T-cell (primary cell): Measurements from ENCODE around the gene AGAP1. TPM values are rescaled to one million over a fixed set of nuclear protein-coding genes. Genes with fewer than 3 reads are reported as not detected.
"Not testable (repeated sequence)": the region's sequence is repeated elsewhere in the genome, so short reads cannot be mapped to it uniquely, and the experiment has no call there.

Source experiments
- ATAC-seq, 4 experiments: fragments of 200-7000 bp in 3 of 4; fragments of 150-1000 bp in 1 of 4; cut with Tn5 transposase; replicated peaks in 1 of 4; 1 replicate in 3 of 4; 2 replicates in 1 of 4; pipeline ENCODE4 v1.10.0; 2021; ENCODE audit warnings: moderate library complexity in 3 of 4, mild to moderate bottlenecking in 2 of 4, moderate number of reproducible peaks in 1 of 4
- CTCF ChIA-PET, 2 donors: fragments of 300-600 bp; sonication (Branson Sonifier 250); formaldehyde crosslinking; loops; one replicate each; lab custom pipeline; 2022; ENCODE audit warnings: antibody characterized with exemption in 2 of 2; lab: Charles Lee
- POLR2A ChIA-PET, 2 donors: fragments of 300-600 bp; sonication (Branson Sonifier 250); formaldehyde crosslinking; loops; one replicate each; lab custom pipeline; 2022; ENCODE audit warnings: antibody characterized with exemption in 2 of 2; lab: Charles Lee
- DNase-seq, 35 experiments: peaks; one replicate each; pipeline versions ENCODE4 v3.0.0 to v3.0.0-alpha.2; 2013 to 2023
- H3K27ac ChIP-seq: one replicate; pipeline ENCODE4 v1.5.1; 2013; ENCODE audit warnings: low read length
- H3K27me3 ChIP-seq, 2 experiments: replicated peaks in 1 of 2; 1 replicate in 1 of 2; 2 replicates in 1 of 2; pipeline versions ENCODE4 v1.6.1 to v1.7.0; 2013; ENCODE audit warnings: low read length in 1 of 2, mixed read lengths in 1 of 2; ENCODE audit not compliant: control insufficient read depth in 2 of 2, insufficient read depth in 2 of 2; ENCODE audit errors: extremely low read depth in 1 of 2
- H3K36me3 ChIP-seq, 2 donors: 1 replicate in 1 of 2; 2 replicates in 1 of 2; pipeline versions ENCODE4 v1.6.1 to v1.7.0; 2013; ENCODE audit warnings: low read length in 1 of 2; ENCODE audit not compliant: control insufficient read depth in 2 of 2, insufficient read depth in 1 of 2; ENCODE audit errors: extremely low read depth in 1 of 2
- H3K4me1 ChIP-seq, 2 experiments: 1 replicate in 1 of 2; 2 replicates in 1 of 2; pipeline versions ENCODE4 v1.6.1 to v1.7.0; 2013; ENCODE audit warnings: low read length in 2 of 2, mixed read lengths in 1 of 2; ENCODE audit not compliant: insufficient read depth in 2 of 2, control insufficient read depth in 1 of 2; ENCODE audit errors: extremely low read depth in 1 of 2
- H3K4me3 ChIP-seq, 2 donors: 1 replicate in 1 of 2; 2 replicates in 1 of 2; pipeline versions ENCODE4 v1.5.1 to v1.7.0; 2013; ENCODE audit warnings: mild to moderate bottlenecking in 2 of 2, low read length in 1 of 2, moderate library complexity in 1 of 2; ENCODE audit not compliant: control insufficient read depth in 1 of 2; ENCODE audit errors: extremely low read depth in 1 of 2
- H3K9me3 ChIP-seq: 2 replicates; pipeline ENCODE4 v1.7.0; 2013
- H3K27ac Mint-ChIP-seq, 2 donors: one replicate each; pipeline ENCODE4 v1.8.0; 2020 to 2021; ENCODE audit warnings: mild to moderate bottlenecking in 2 of 2, mixed read lengths in 2 of 2
- H3K27me3 Mint-ChIP-seq, 2 donors: one replicate each; pipeline ENCODE4 v1.8.0; 2021 to 2022; ENCODE audit warnings: mixed read lengths in 2 of 2
- H3K36me3 Mint-ChIP-seq: one replicate; pipeline ENCODE4 v1.8.0; 2021; ENCODE audit warnings: mixed read lengths
- H3K4me1 Mint-ChIP-seq, 3 donors: one replicate each; pipeline ENCODE4 v1.8.0; 2020 to 2022; ENCODE audit warnings: mixed read lengths in 3 of 3, mild to moderate bottlenecking in 1 of 3
- H3K4me3 Mint-ChIP-seq, 3 donors: one replicate each; pipeline ENCODE4 v1.8.0; 2020 to 2022; ENCODE audit warnings: mild to moderate bottlenecking in 3 of 3, mixed read lengths in 3 of 3, moderate library complexity in 3 of 3
- H3K9me3 Mint-ChIP-seq, 3 donors: one replicate each; pipeline ENCODE4 v1.8.0; 2020 to 2022; ENCODE audit warnings: mixed read lengths in 3 of 3
- WGBS: methylation state at CpG from one replicate; pipeline ENCODE4 v1.1.5; 2013; ENCODE audit warnings: missing lambda C conversion rate; ENCODE audit not compliant: insufficient coverage; 5-methylcytosine and 5-hydroxymethylcytosine counted together
- total RNA-seq, 35 experiments: library from RNA in 6 of 35; stranded (reverse) in 6 of 35; fragments of 120-200 nt in 1 of 35; gene quantifications; one replicate each; pipeline versions ENCODE4 v1.2.1 to v1.2.4 and lab custom pipeline; 2013 to 2026

AGAP1 gene
- total RNA-seq, 5 donors from 2014 or later (not counting 1 experiment from before 2014, with no cell fraction given), result 3.9 to 15.6 (median 5.2) TPM

DNA sequence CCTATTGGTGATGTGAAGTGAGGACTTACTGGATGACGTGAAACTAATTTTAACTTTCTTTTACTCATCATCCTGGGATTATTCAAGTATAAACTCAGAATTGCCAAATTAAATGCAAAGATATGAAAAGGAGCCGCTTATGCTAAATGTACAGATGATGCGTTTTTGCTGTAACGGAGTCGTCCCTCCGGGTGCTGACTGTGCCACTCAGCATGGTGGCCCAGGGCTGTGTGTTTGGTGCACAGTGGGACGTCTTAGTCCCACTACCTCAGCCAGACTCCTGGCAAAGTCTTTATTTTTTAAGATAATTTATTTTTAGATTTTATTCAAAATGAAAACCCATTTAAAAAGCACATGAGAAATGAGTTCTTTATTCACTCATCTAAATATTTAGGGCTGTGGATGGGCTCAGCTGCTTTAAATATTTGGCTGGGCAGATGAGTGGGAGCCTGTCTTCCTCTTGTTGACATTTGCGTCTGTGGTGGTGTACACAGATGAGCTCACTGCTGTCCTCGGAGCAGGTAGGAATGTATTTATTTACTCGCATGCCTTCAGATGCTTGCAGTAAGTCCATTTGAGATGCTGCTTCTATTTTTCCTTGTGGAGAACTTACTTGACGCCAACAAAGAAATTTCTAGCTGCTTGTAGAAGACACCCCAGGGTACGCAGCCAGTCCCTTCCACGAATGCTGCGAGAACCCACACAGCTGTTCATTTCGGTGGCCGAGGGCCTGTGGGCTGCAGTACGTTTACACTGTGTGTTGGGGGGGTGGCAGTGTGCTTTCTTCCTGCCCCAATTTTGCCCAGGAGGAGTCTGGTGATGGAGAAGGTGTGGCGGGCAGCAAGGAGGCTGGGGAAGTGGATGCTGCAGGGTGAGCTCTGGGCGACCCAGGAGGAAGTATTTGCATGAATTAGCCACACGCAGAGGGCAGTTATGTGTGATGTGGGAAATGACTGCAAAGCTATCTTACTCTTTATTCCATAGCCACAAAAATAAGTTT is 105.0 kb downstream of the AGAP1 start:
- Histone ChIP-seq H3K27ac (no peak overlapping the region), H3K9me3 (no peaks in the 10 kb centered on the region), H3K4me1 (no peaks in the 10 kb centered on the region), H3K4me3 (no peak overlapping the region), H3K36me3 (no peaks in the 10 kb centered on the region), H3K27me3 (peaks cover 0 to 8% of the 10 kb centered on the region in 2 experiments)
- Mint-ChIP-seq H3K36me3 (no peaks in the 10 kb centered on the region), H3K27me3 (peaks cover 8 to 15% of the 10 kb centered on the region in 2 donors), H3K4me3 (no peak overlapping the region), H3K4me1 (no peaks in the 10 kb centered on the region), H3K27ac (no peak overlapping the region), H3K9me3 (peaks cover 0 to 4% (median 0%) of the 10 kb centered on the region in 3 donors)
- ATAC-seq (no peak), DNase-seq (no peak)
- CTCF ChIA-PET, result no interaction called here
- POLR2A ChIA-PET, result no interaction called here
- WGBS, result 93% methylated on average over 15 of the region's 20 CpGs

GRCh38 chr2:235599596-235600338 is 105.9 kb downstream of the AGAP1 start:
- peaks cover 8 to 15% of the 10 kb centered on the region in 2 donors for H3K27me3 Mint-ChIP-seq
- WGBS, result 81% methylated on average over 14 of the region's 16 CpGs
- no peak overlapping the region for H3K27ac ChIP-seq
- peaks cover 0 to 5% of the 10 kb centered on the region in 2 experiments for H3K27me3 ChIP-seq
- ChIA-PET CTCF (no interaction called here), POLR2A (no interaction called here)
- no peaks in the 10 kb centered on the region for H3K4me1 Mint-ChIP-seq
- ATAC-seq (no peak), DNase-seq (no peak)
- no peaks in the 10 kb centered on the region for H3K9me3 ChIP-seq
- H3K4me3 ChIP-seq, result no peak overlapping the region
- H3K27ac Mint-ChIP-seq, result no peak overlapping the region
- no peaks in the 10 kb centered on the region for H3K4me1 ChIP-seq
- H3K9me3 Mint-ChIP-seq, result peaks cover 0 to 4% (median 0%) of the 10 kb centered on the region in 3 donors
- H3K36me3 Mint-ChIP-seq, result no peaks in the 10 kb centered on the region
- H3K36me3 ChIP-seq, result no peaks in the 10 kb centered on the region
- no peak overlapping the region for H3K4me3 Mint-ChIP-seq

GRCh38 chr2:235600406-235600805 is 106.6 kb downstream of the AGAP1 start:
- Histone ChIP-seq H3K27me3 (peaks cover 0 to 8% of the 10 kb centered on the region in 2 experiments), H3K36me3 (no peaks in the 10 kb centered on the region), H3K9me3 (no peaks in the 10 kb centered on the region), H3K27ac (no peak overlapping the region), H3K4me1 (no peaks in the 10 kb centered on the region), H3K4me3 (no peak overlapping the region)
- H3K4me3 Mint-ChIP-seq, result no peak overlapping the region
- H3K4me1 Mint-ChIP-seq, result no peaks in the 10 kb centered on the region
- ATAC-seq (no peak), DNase-seq (no peak)
- peaks cover 0 to 4% (median 0%) of the 10 kb centered on the region in 3 donors for H3K9me3 Mint-ChIP-seq
- H3K36me3 Mint-ChIP-seq, result no peaks in the 10 kb centered on the region
- WGBS, result 78% methylated on average over 3 of the region's 4 CpGs
- POLR2A ChIA-PET, result no interaction called here
- no peak overlapping the region for H3K27ac Mint-ChIP-seq
- CTCF ChIA-PET, result no interaction called here
- H3K27me3 Mint-ChIP-seq, result peaks cover 11 to 17% of the 10 kb centered on the region in 2 donors

GRCh38 chr2:235600926-235601325 is 107.1 kb downstream of the AGAP1 start:
- POLR2A ChIA-PET, result no interaction called here
- H3K4me1 ChIP-seq, result no peaks in the 10 kb centered on the region
- 65% methylated on average over 4 of the region's 5 CpGs for WGBS
- H3K4me1 Mint-ChIP-seq, result no peaks in the 10 kb centered on the region
- H3K4me3 Mint-ChIP-seq, result no peak overlapping the region
- H3K27me3 Mint-ChIP-seq, result peaks cover 13 to 21% of the 10 kb centered on the region in 2 donors
- ATAC-seq (no peak), DNase-seq (no peak)
- H3K4me3 ChIP-seq, result no peak overlapping the region
- H3K36me3 ChIP-seq, result no peaks in the 10 kb centered on the region
- CTCF ChIA-PET, result no interaction called here
- no peaks in the 10 kb centered on the region for H3K36me3 Mint-ChIP-seq
- no peaks in the 10 kb centered on the region for H3K9me3 ChIP-seq
- no peak overlapping the region for H3K27ac ChIP-seq
- H3K9me3 Mint-ChIP-seq, result peaks cover 0 to 4% (median 0%) of the 10 kb centered on the region in 3 donors
- peaks cover 0 to 8% of the 10 kb centered on the region in 2 experiments for H3K27me3 ChIP-seq
- H3K27ac Mint-ChIP-seq, result no peak overlapping the region

- ATAC-seq (no peak), DNase-seq (no peak)
- H3K27me3 ChIP-seq, result peaks cover 0 to 8% of the 10 kb centered on the region in 2 experiments
- peaks cover 13 to 23% of the 10 kb centered on the region in 2 donors for H3K27me3 Mint-ChIP-seq
- H3K36me3 ChIP-seq, result no peaks in the 10 kb centered on the region
- 87% methylated on average over 10 of the region's 12 CpGs for WGBS
- H3K36me3 Mint-ChIP-seq, result no peaks in the 10 kb centered on the region
- no peak overlapping the region for H3K27ac Mint-ChIP-seq
- H3K4me1 ChIP-seq, result no peaks in the 10 kb centered on the region
- peaks cover 0 to 4% (median 0%) of the 10 kb centered on the region in 3 donors for H3K9me3 Mint-ChIP-seq
- no peaks in the 10 kb centered on the region for H3K4me1 Mint-ChIP-seq
- no peak overlapping the region for H3K4me3 ChIP-seq
- ChIA-PET POLR2A (no interaction called here), CTCF (no interaction called here)
- H3K4me3 Mint-ChIP-seq, result no peak overlapping the region
- H3K27ac ChIP-seq, result no peak overlapping the region
- H3K9me3 ChIP-seq, result no peaks in the 10 kb centered on the region
Observed at GRCh38 chr2:235601960-235602704, 108.3 kb downstream of the AGAP1 start.

- H3K9me3 ChIP-seq, H3K4me1 Mint-ChIP-seq, H3K9me3 Mint-ChIP-seq, DNase-seq, ATAC-seq, H3K27ac ChIP-seq, H3K36me3 Mint-ChIP-seq, POLR2A ChIA-PET, H3K36me3 ChIP-seq, H3K4me1 ChIP-seq, H3K4me3 ChIP-seq, CTCF ChIA-PET, H3K4me3 Mint-ChIP-seq, H3K27ac Mint-ChIP-seq: not testable (repeated sequence)
- no CpG with 5 or more reads among the region's 7 CpGs for WGBS
- H3K27me3 ChIP-seq, result peaks cover 0 to 10% of the 10 kb centered on the region in 2 experiments
- peaks cover 16 to 23% of the 10 kb centered on the region in 2 donors for H3K27me3 Mint-ChIP-seq
Observed at GRCh38 chr2:235602971-235603370, 109.1 kb downstream of the AGAP1 start.
